HEK293T (cell line): ENCODE measurements around the gene VIPR2.

Experiments
- CTCF ChIA-PET: fragments of 350-600 bp; formaldehyde crosslinking; extraction: SDS; loops from one replicate; lab custom pipeline; 2021; ENCODE audit warnings: antibody characterized with exemption, inconsistent platforms; lab: Yijun Ruan, JAX
- POLR2A ChIA-PET: fragments of 350-600 bp; formaldehyde crosslinking; extraction: SDS; loops from one replicate; lab custom pipeline; 2020; ENCODE audit warnings: antibody characterized with exemption, inconsistent platforms; lab: Yijun Ruan, JAX
- DNase-seq: peaks from one replicate; pipeline ENCODE4 v3.0.0; 2012; ENCODE audit warnings: mixed read lengths; ENCODE audit errors: extremely low spot score
- ARNT ChIP-seq: fragments of 450-650 bp; IDR thresholded peaks from 2 replicates; pipeline ENCODE4 v1.6.1; 2017; ENCODE audit warnings: mild to moderate bottlenecking
- BHLHE40 ChIP-seq: fragments of 450-650 bp; IDR thresholded peaks from 2 replicates; pipeline ENCODE4 v1.6.1; 2016; ENCODE audit warnings: mild to moderate bottlenecking, moderate library complexity, borderline replicate concordance
- CTBP1 ChIP-seq: fragments of 450-650 bp; IDR thresholded peaks from 2 replicates; pipeline ENCODE4 v1.6.1; 2016; ENCODE audit warnings: borderline replicate concordance
- ELF4 ChIP-seq: fragments of 450-650 bp; IDR thresholded peaks from 2 replicates; pipeline ENCODE4 v1.6.1; 2017; ENCODE audit warnings: antibody characterized with exemption
- FOXA1 ChIP-seq: fragments of 450-650 bp; IDR thresholded peaks from 2 replicates; pipeline ENCODE4 v1.6.1; 2016; ENCODE audit warnings: mild to moderate bottlenecking
- FOXK2 ChIP-seq: fragments of 450-650 bp; IDR thresholded peaks from 2 replicates; pipeline ENCODE4 v1.6.1; 2016; ENCODE audit warnings: mild to moderate bottlenecking
- FOXM1 ChIP-seq: fragments of 450-650 bp; IDR thresholded peaks from 2 replicates; pipeline ENCODE4 v1.6.1; 2017; ENCODE audit warnings: mild to moderate bottlenecking, borderline replicate concordance
- HDGF ChIP-seq: fragments of 450-650 bp; IDR thresholded peaks from 2 replicates; pipeline ENCODE4 v1.6.1; 2017; ENCODE audit warnings: antibody characterized with exemption, borderline replicate concordance
- L3MBTL2 ChIP-seq: fragments of 450-650 bp; conservative IDR thresholded peaks from 2 replicates; pipeline ENCODE4 v1.6.1; 2016; ENCODE audit warnings: mild to moderate bottlenecking
- LEF1 ChIP-seq: fragments of 450-650 bp; IDR thresholded peaks from 2 replicates; pipeline ENCODE4 v1.6.1; 2017; ENCODE audit warnings: mild to moderate bottlenecking, borderline replicate concordance
- NFRKB ChIP-seq: fragments of 450-650 bp; IDR thresholded peaks from 2 replicates; pipeline ENCODE4 v1.6.1; 2016; ENCODE audit warnings: mild to moderate bottlenecking, moderate library complexity
- PKNOX1 ChIP-seq: fragments of 450-650 bp; IDR thresholded peaks from 2 replicates; pipeline ENCODE4 v1.6.1; 2016
- SP1 ChIP-seq: fragments of 450-650 bp; IDR thresholded peaks from 2 replicates; pipeline ENCODE4 v1.6.1; 2017
- SUZ12 ChIP-seq: fragments of 450-650 bp; IDR thresholded peaks from 2 replicates; pipeline ENCODE4 v1.6.1; 2016; ENCODE audit warnings: mild to moderate bottlenecking
- TARDBP ChIP-seq: fragments of 450-650 bp; IDR thresholded peaks from 2 replicates; pipeline ENCODE4 v1.6.1; 2016
- ZNF384 ChIP-seq: fragments of 450-650 bp; IDR thresholded peaks from 2 replicates; pipeline ENCODE4 v1.6.1; 2016

VIPR2 gene

GRCh38 chr7:159098811-159099655, 45.6 kb downstream of the VIPR2 start:
- TF ChIP-seq ELF4 (no peak), HDGF (no peak), BHLHE40 (no peak), NFRKB (no peak), CTBP1 (no peak), SP1 (no peak), FOXK2 (no peak), SUZ12 (no peak), FOXM1 (no peak), TARDBP (no peak), ZNF384 (no peak), ARNT (no peak), FOXA1 (no peak), PKNOX1 (no peak), L3MBTL2 (no peak), LEF1 (no peak)
- no peak for DNase-seq
- ChIA-PET POLR2A (no interaction called here), CTCF (no interaction called here)

- TF ChIP-seq FOXK2 (no peak), PKNOX1 (no peak), NFRKB (no peak), FOXA1 (no peak), FOXM1 (no peak), SP1 (no peak), CTBP1 (no peak), LEF1 (no peak), ZNF384 (no peak), HDGF (no peak), TARDBP (no peak), L3MBTL2 (no peak), SUZ12 (no peak)
- ChIA-PET CTCF (interaction anchor here (0.6 kb wide), 1 partner anchor 58 kb away, joined by 4 read pairs; no protein-coding TSS in a partner anchor), POLR2A (no interaction called here)
- no peak for DNase-seq
Observed at GRCh38 chr7:159098424-159098786, 46.3 kb downstream of the VIPR2 start.

- no peak for DNase-seq
- ChIA-PET POLR2A (no interaction called here), CTCF (interaction anchor here (0.6 kb wide), 1 partner anchor 59 kb away, joined by 4 read pairs; no protein-coding TSS in a partner anchor)
- TF ChIP-seq NFRKB (no peak), FOXA1 (no peak)
Observed at GRCh38 chr7:159097661-159098423, 46.8 kb downstream of the VIPR2 start.

GRCh38 chr7:159096736-159097581, 47.7 kb downstream of the VIPR2 start:
- TF ChIP-seq PKNOX1, result no peak
- no peak for TF ChIP-seq FOXM1
- no peak for TF ChIP-seq BHLHE40
- TF ChIP-seq SUZ12, result no peak
- no peak for TF ChIP-seq ARNT
- TF ChIP-seq L3MBTL2, result no peak
- no peak for TF ChIP-seq SP1
- TF ChIP-seq CTBP1, result no peak
- no peak for TF ChIP-seq HDGF
- TF ChIP-seq NFRKB, result no peak
- no peak for TF ChIP-seq ELF4
- no peak for TF ChIP-seq TARDBP
- no peak for TF ChIP-seq ZNF384
- no peak for TF ChIP-seq FOXK2
- TF ChIP-seq FOXA1, result no peak
- TF ChIP-seq LEF1, result no peak
- CTCF ChIA-PET, result no interaction called here
- no peak for DNase-seq
- POLR2A ChIA-PET, result no interaction called here

GRCh38 chr7:159095979-159096411, 48.7 kb downstream of the VIPR2 start:
- ChIA-PET CTCF (no interaction called here), POLR2A (no interaction called here)
- no peak for TF ChIP-seq HDGF
- TF ChIP-seq TARDBP, result no peak
- TF ChIP-seq FOXM1, result no peak
- no peak for TF ChIP-seq CTBP1
- TF ChIP-seq ELF4, result no peak
- TF ChIP-seq SUZ12, result no peak
- TF ChIP-seq ZNF384, result no peak
- no peak for TF ChIP-seq PKNOX1
- no peak for TF ChIP-seq SP1
- DNase-seq, result no peak
